K562 (cell line): Measurements from ENCODE around the gene ANK2. TPM values are rescaled to one million over a fixed set of nuclear protein-coding genes. Genes with fewer than 3 reads are reported as not detected.

Source experiments
- ATAC-seq: fragments of 200-7000 bp; cut with Tn5 transposase; 3 replicates; pipeline ENCODE4 v1.9.1; 2020; ENCODE audit warnings: moderate library complexity
- BruUV-seq: library from RNA; stranded (reverse); fragments of 400-500 nt; replicated peaks from 2 replicates; lab custom pipeline; 2021; lab: Mats Ljungman, UMichigan
- CTCF ChIA-PET: fragments of 300-600 bp; formaldehyde crosslinking; extraction: SDS; loops from one replicate; lab custom pipeline; 2021; ENCODE audit warnings: low intra/inter-chr PET ratio; lab: Yijun Ruan, JAX
- POLR2A ChIA-PET: fragments of 300-600, 350-650 bp; sonication (Branson Sonifier 250); formaldehyde crosslinking; extraction: SDS; loops from one replicate; lab custom pipeline; 2021; ENCODE audit warnings: antibody characterized with exemption, inconsistent platforms; lab: Yijun Ruan, JAX
- DNase-seq, 4 experiments: peaks; one replicate each; pipeline versions ENCODE4 v3.0.0 to v3.0.0-alpha.2; 2011 to 2018; ENCODE audit warnings: low spot score in 3 of 4, mixed read lengths in 3 of 4; ENCODE audit errors: extremely low read depth in 1 of 4
- FAIRE-seq: peaks from 2 replicates; lab custom pipeline; 2011; peaks lifted over from hg19 to GRCh38; lab: Jason Lieb, UNC
- H2AFZ ChIP-seq: 2 replicates; pipeline ENCODE4 v1.6.0; 2011; ENCODE audit warnings: low read depth, low read length, control low read depth, inconsistent platforms
- H3K27ac ChIP-seq: fragments of 200-600 bp; 3 replicates; pipeline ENCODE4 v1.8.0; 2011; ENCODE audit warnings: low read depth, mild to moderate bottlenecking, control low read depth, inconsistent platforms, low read length, moderate library complexity, mixed read lengths; ENCODE audit errors: extremely low read depth
- H3K27me3 ChIP-seq, 2 experiments: fragments of 300-600 bp in 1 of 2; 2 replicates in 1 of 2; 3 replicates in 1 of 2; pipeline versions ENCODE4 v1.6.0 to v1.8.0; 2011; ENCODE audit warnings: inconsistent platforms in 2 of 2, low read length in 2 of 2, mild to moderate bottlenecking in 1 of 2, mixed read lengths in 1 of 2, moderate library complexity in 1 of 2; ENCODE audit not compliant: control insufficient read depth in 2 of 2, insufficient read depth in 2 of 2
- H3K36me3 ChIP-seq: fragments of 300-600 bp; 3 replicates; pipeline ENCODE4 v1.8.0; 2011; ENCODE audit warnings: mild to moderate bottlenecking, low read length, inconsistent platforms; ENCODE audit not compliant: control insufficient read depth, insufficient read depth
- H3K4me1 ChIP-seq, 2 experiments: fragments of 200-600 bp in 1 of 2; replicated peaks in 1 of 2; 2 replicates in 1 of 2; 3 replicates in 1 of 2; pipeline versions ENCODE4 v1.5.1 to v1.8.0; 2011; ENCODE audit warnings: inconsistent platforms in 2 of 2, low read length in 2 of 2, mild to moderate bottlenecking in 1 of 2, mixed read lengths in 1 of 2, moderate library complexity in 1 of 2; ENCODE audit not compliant: control insufficient read depth in 2 of 2, insufficient read depth in 2 of 2
- H3K4me2 ChIP-seq: 2 replicates; pipeline ENCODE4 v1.6.1; 2011; ENCODE audit warnings: low read length, control low read depth, inconsistent platforms, mixed read lengths; ENCODE audit not compliant: insufficient read depth
- H3K4me3 ChIP-seq: fragments of 200-600 bp; sonication (generic), shearing (Covaris generic); 2 replicates; pipeline ENCODE4 v1.5.1; 2016; ENCODE audit warnings: control low read depth, inconsistent platforms
- H3K79me2 ChIP-seq: fragments of 200-600 bp; 3 replicates; pipeline ENCODE4 v1.8.0; 2011; ENCODE audit warnings: low read length, inconsistent platforms; ENCODE audit not compliant: control insufficient read depth, insufficient read depth
- H3K9ac ChIP-seq, 2 experiments: 2 replicates each; pipeline versions ENCODE4 v1.6.0 to v1.6.1; 2011; ENCODE audit warnings: low read depth in 2 of 2, low read length in 2 of 2, control low read depth in 1 of 2, inconsistent platforms in 1 of 2, mild to moderate bottlenecking in 1 of 2, mixed read lengths in 1 of 2; ENCODE audit not compliant: insufficient read depth in 1 of 2
- H3K9me1 ChIP-seq: one replicate; pipeline ENCODE4 v1.6.0; 2011; ENCODE audit warnings: inconsistent platforms, mild to moderate bottlenecking, low read length, moderate library complexity; ENCODE audit not compliant: control insufficient read depth, insufficient read depth
- H3K9me3 ChIP-seq: replicated peaks from 2 replicates; pipeline ENCODE4 v1.5.1; 2011; ENCODE audit warnings: low read depth, low read length, inconsistent platforms; ENCODE audit not compliant: control insufficient read depth, insufficient read depth
- H4K20me1 ChIP-seq: replicated peaks from 2 replicates; pipeline ENCODE4 v1.6.1; 2011; ENCODE audit warnings: low read length, inconsistent platforms, mixed read lengths; ENCODE audit not compliant: control insufficient read depth, insufficient read depth
- EP400 ChIP-seq: fragments of 450-650 bp; IDR thresholded peaks from 2 replicates; pipeline ENCODE4 v1.6.1; 2017; ENCODE audit warnings: antibody characterized with exemption, mild to moderate bottlenecking, moderate library complexity
- HEY1 ChIP-seq: fragments of 250-450 bp; sonication (Bioruptor Pico); IDR thresholded peaks from 2 replicates; pipeline ENCODE4 v1.5.0; 2020; ENCODE audit warnings: mild to moderate bottlenecking, moderate library complexity, borderline replicate concordance
- TCF7L2 ChIP-seq: fragments of 150-350 bp; IDR thresholded peaks from 2 replicates; pipeline ENCODE4 v1.6.1; 2016; ENCODE audit warnings: low read depth, mild to moderate bottlenecking, low read length, moderate library complexity
- WGBS: fragments of 100-300 bp; shearing (Covaris generic); methylation state at CpG from one replicate; pipeline ENCODE4 v1.1.6; 2016; ENCODE audit warnings: low coverage, mixed read lengths; ENCODE audit not compliant: insufficient coverage; ENCODE audit errors: missing lambda C conversion rate; 5-methylcytosine and 5-hydroxymethylcytosine counted together
- in situ Hi-C: fragments of 300-500 bp; cut with MboI; formaldehyde crosslinking; loops from 4 replicates; pipeline ENCODE4 v1.15.0; 2018; ENCODE audit warnings: inconsistent platforms, mixed read lengths
- intact Hi-C: fragments of 100-400 bp; cut with micrococcal nuclease; formaldehyde crosslinking; loops from 2 replicates; pipeline ENCODE4 v1.14.2; 2022
- polyA plus RNA-seq, 8 experiments: library from polyadenylated mRNA; depleted of rRNA in 4 of 8; stranded (reverse) in 5 of 8; unstranded in 3 of 8; fragments of >200 nt; fragmentation: Nextera tagmentation in 2 of 8; fragmentation: Illumina TruSeq in 1 of 8; extraction: Ambion mirVana in 2 of 8; extraction: Trizol in 1 of 8; gene quantifications; 2 replicates each; pipeline versions ENCODE4 v1.2.1 to v1.2.3, GENCODE V29; 2011 to 2014; ENCODE audit warnings: inconsistent platforms in 1 of 8, missing spikeins in 1 of 8
- total RNA-seq, 7 experiments: library from RNA; depleted of rRNA in 6 of 7; stranded (reverse); fragments of >200 nt in 6 of 7; fragmentation: Illumina TruSeq in 2 of 7; extraction: Trizol in 2 of 7; gene quantifications; 2 replicates each; pipeline versions ENCODE4 v1.2.1 to v1.2.3, GENCODE V29; 2011 to 2021; ENCODE audit warnings: low replicate concordance in 1 of 7
- TF ChIP-seq, protein P1 (sequence below): fragments of 450-650 bp; IDR thresholded peaks from 2 replicates; pipeline ENCODE4 v1.6.1; 2016

The ANK2 gene
- total and polyA plus RNA-seq, 9 of the 15 experiments (the other 6 are each of a cell fraction or from before 2014, with no cell fraction given) = 0.07 to 0.24 TPM; not detected in 7

DNA sequence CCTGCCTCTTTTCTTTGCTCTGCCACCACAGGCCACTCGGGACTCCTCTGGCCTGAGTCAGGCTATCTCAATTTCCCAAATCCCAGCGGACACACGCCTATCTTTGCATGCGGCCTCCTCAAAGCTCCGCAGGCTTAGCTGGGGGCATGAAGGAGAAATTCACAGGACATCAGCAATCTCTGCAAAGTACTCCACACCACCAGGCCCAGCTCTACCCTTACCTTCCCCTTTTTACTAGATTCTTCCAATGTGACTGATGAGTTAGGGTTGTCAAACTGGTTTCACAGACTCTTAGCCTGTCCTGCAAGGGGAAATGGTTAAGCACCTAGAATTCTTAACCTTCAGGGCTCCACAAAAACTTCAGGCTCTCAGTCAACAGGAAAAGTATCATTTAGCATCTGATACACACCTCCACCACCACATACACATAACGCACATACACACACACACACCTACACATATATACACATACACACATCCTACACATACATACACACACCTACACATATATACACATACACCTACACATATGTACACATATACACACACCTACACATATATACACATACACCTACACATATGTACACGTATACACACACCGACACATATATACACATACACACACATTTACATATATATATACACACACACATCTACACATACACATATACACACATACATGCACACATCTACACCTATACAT is 349.1 kb downstream of the ANK2 start:
- no peaks in the 10 kb centered on the region for H4K20me1 ChIP-seq
- no peak overlapping the region for H3K4me2 ChIP-seq
- intact Hi-C loops = loop anchor here (10.0 kb wide), 1 partner anchor 676 kb away; no protein-coding TSS in a partner anchor
- H3K9me1 ChIP-seq = no peaks in the 10 kb centered on the region
- no peak overlapping the region for H3K27ac ChIP-seq
- ATAC-seq = no peak
- TF ChIP-seq EP400 (no peak), HEY1 (CRISPR knock-in tag) (no peak), TCF7L2 (no peak)
- TF ChIP-seq, protein P1, sequence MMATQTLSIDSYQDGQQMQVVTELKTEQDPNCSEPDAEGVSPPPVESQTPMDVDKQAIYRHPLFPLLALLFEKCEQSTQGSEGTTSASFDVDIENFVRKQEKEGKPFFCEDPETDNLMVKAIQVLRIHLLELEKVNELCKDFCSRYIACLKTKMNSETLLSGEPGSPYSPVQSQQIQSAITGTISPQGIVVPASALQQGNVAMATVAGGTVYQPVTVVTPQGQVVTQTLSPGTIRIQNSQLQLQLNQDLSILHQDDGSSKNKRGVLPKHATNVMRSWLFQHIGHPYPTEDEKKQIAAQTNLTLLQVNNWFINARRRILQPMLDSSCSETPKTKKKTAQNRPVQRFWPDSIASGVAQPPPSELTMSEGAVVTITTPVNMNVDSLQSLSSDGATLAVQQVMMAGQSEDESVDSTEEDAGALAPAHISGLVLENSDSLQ = no peak
- TF ChIP-seq, all 486 proteins: peak for 0
- 1% methylated on average over 8 of the region's 8 CpGs for WGBS
- DNase-seq (no peak), FAIRE-seq (no peak)
- Histone ChIP-seq H3K9me3 (no peaks in the 10 kb centered on the region), H2AFZ (no peak overlapping the region), H3K79me2 (no peaks in the 10 kb centered on the region), H3K9ac (no peak overlapping the region), H3K27me3 (no peaks in the 10 kb centered on the region), H3K4me1 (no peaks in the 10 kb centered on the region), H3K4me3 (no peak overlapping the region), H3K36me3 (no peaks in the 10 kb centered on the region)
- in situ Hi-C loops = loop anchor here (10.0 kb wide), 1 partner anchor 1296 kb away; no protein-coding TSS in a partner anchor
- POLR2A ChIA-PET = interaction anchor here (0.6 kb wide), 1 partner anchor 1310 kb away, joined by 3 read pairs; no protein-coding TSS in a partner anchor
- no TSS peak for BruUV-seq
- CTCF ChIA-PET = no interaction called here
